ENCODE data around the gene PRDM8.
A peak's percentile ranks its signal among the peaks of the same experiment; 100 is the strongest.

PRDM8 gene

GRCh38 chr4:80184053-80184824, 13.1 kb upstream of the PRDM8 start:
- DNase-seq (ENCODE audit: low read depth) = peak; percentile 92

- no peak for DNase-seq (ENCODE audit: low read depth)
Measured at GRCh38 chr4:80184825-80185756, 12.2 kb upstream of the PRDM8 start.

GRCh38 chr4:80185787-80186548, 11.3 kb upstream of the PRDM8 start:
- no peak for DNase-seq (ENCODE audit: low read depth)

DNA sequence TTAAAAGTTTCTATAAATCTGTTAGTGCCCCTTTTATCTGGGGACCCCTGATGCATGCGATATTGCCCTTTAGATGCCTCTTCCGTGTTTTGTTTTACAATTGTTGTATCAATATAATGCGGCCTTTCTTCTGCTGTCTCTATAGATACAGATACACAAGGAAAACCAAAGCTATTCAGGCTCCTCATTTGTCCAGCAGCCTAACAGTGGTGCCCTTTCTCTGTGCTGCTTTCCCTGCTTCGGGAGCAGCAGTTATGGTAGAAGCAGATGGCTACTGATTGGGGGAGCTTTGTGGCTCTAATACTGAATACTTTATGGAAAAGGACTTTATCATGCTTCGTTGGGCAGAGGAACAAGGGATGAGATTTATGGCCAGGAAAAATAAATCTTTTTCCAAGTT, 10.6 kb upstream of the PRDM8 start:
- no peak for DNase-seq (ENCODE audit: low read depth)

- no peak for DNase-seq (ENCODE audit: low read depth)
Measured at GRCh38 chr4:80187677-80188076, 9.6 kb upstream of the PRDM8 start.

DNA sequence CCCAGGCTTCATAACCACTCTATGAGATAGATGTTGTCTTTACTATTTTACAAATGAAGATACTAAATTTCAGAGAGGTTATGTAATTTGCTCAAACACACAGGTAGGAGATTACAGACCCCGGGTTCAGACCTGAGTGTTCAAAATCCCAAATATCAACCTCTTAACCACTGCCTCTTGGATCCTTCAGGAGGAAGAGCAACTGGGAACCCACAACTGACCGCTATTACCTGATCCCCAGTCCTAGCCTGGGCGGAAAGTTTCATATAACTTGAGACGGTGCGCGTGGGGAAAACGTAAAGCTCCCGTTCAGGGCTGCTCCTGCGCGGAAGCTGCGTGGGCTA, 8.9 kb upstream of the PRDM8 start:
- DNase-seq (ENCODE audit: low read depth) = no peak

DNA sequence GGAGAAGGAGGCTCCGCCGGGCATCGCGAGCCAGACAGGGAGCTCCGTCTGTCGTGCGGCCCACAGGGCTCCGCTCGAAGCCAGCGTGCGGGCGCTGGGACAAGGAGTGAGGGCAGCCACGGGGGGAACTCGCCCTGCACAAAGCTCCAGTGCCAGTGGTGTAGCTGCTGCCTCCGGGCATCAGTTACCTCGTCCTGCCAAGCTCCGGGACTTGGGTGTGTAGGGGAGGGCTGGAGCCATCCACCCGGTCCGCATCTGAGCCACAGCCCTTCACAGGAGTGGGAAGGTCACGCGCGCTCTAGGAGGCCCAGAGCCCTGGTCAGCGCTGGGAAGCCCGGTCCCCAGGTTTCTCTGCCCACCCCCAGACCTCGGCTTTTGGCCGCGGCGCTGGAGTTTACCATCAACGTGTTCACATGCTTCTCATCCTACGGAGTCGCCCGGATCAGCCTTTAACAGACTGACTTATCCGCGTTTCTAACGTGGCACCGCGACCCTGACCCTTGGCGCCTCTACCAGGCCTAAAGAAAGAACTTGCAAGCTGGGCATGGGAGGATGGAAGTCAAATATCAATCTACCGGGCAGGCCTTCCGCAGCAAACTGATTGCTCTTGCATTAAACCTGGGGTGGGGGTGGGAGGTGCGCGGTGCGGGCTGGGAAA, 8.4 kb upstream of the PRDM8 start:
- no peak for DNase-seq (ENCODE audit: low read depth)

GRCh38 chr4:80189581-80189955, 7.7 kb upstream of the PRDM8 start:
- DNase-seq (ENCODE audit: low read depth) = no peak

- DNase-seq (ENCODE audit: low read depth) = no peak
Measured at GRCh38 chr4:80189956-80190677, 7.2 kb upstream of the PRDM8 start.

DNA sequence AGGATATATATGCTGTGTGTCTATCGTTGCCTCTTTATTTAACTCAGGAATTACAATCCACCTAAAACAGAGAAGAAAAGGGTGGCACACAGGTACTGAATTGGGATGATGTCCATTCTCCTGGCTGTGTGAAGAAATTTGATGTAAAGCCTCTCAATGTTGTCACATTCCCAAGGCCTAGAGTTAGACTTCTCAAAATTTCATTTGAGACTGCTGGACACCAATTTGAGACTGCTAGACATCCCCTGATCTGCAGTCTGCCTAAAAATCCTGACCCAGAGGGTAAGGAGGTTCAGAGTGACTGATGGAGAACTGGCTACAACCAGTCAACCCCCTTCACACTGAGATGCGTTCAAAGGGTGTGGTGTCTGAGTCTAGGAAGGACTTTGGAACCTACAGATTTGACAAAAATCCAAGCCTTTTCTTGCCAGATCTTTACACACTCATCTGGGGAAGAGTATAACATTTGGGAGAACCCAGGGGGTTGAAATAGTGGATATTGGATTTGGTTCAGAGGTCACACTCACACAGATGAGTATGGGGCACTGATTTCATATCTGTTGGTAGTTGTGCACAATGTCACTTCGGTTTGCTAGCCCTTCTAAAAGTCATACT, 4.9 kb upstream of the PRDM8 start:
- DNase-seq (ENCODE audit: low read depth) = no peak

- no peak for DNase-seq (ENCODE audit: low read depth)
Measured at GRCh38 chr4:80192937-80193336, 4.4 kb upstream of the PRDM8 start.

DNA sequence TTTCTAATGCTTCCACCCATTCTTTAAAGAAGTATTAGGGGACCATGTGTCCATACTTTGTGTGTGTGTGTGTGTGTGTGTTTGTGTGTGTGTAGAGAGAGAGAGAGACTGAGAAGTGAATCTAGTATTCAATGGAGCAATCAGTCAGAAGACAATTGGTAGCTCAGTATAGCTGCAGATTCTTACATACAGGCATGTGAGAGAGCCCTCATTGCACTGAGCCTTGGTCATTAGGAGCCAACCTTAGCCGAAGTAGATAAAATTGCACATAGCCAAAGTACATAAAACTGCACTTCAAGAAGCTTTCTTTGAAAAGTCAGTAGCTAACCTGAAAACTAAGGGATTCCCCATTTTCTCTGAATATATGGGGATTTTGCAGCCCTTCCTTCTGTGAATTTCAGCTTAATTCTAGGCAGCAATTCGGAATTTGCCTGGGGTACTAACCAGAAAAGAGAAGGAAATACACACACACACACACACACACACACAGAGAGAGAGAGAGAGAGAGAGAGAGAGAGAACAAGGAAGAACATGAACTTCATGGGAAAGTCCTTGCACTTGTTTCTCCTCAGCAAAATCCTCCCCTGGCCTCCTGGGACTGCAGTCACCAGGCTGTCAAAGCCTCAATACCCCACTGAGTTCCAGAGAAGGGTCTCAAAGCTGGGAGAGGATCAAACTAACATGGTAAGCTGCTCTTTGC, 1.7 kb upstream of the PRDM8 start:
- no peak for DNase-seq (ENCODE audit: low read depth)

GRCh38 chr4:80196259-80196921, 913 bp upstream of the PRDM8 start:
- no peak for DNase-seq (ENCODE audit: low read depth)

DNA sequence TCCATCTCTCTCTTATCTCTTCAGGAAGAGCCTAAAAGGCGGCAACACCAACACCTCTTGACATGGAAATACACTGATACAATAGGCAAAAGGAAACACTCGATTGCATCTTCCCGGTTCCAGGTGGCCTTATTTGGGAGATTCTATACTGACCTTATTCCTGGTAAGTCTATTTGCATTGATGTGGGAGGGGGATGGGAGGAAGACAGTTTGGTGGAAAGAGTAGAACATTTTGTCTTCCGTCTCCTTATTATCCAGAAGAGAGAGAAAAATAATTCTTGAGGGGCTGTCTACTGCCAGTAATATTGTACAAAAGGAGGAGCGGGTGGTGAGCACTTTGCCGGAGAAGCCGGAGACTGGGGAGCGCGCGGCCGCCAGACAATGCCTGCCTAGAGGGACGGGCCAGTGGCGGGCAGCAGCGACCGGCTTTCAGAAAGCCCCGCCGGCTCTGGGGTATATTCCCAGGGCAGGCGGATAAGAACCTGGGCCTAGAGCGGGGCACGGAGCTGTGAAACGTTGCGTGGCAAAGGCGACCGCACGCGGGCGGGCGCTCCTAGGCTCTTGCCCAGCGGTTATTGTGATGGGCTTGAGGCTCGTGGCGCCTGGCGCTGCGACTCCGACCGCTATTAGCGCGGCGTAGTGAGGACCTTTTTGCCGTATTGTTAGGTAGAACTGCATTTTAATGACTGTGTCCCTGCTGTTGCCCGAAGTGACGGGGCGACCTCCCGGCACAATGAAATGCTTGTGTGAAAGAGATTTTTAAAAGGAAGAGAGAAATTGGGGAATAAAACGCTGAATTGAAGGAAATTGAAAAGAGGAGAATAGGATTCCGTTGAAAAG, 518 bp downstream of the PRDM8 start:
- DNase-seq (ENCODE audit: low read depth) = no peak

DNA sequence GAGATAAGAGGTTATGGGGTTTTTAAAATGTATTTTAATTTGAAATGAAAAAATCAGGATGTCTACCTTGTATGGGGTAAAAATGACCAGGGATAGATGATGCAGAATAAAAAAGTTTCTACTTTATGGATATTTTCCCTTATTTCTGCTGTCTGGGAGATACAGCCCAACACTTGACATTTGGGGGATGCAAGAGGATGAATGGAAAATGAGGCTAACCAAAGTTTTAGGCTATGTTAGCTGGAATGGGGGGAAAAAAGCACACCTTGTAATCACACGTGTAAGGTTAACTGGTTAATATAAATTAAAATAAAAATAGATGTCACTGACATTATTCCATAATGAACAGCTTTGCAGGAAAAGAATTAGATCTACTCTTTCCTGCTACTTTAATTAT, 1.1 kb downstream of the PRDM8 start:
- DNase-seq (ENCODE audit: low read depth) = no peak

GRCh38 chr4:80199004-80199560, 1.8 kb downstream of the PRDM8 start:
- DNase-seq (ENCODE audit: low read depth) = no peak

GRCh38 chr4:80199947-80200346, 2.6 kb downstream of the PRDM8 start:
- no peak for DNase-seq (ENCODE audit: low read depth)

Measured in stimulated activated CD8-positive, alpha-beta memory T cell treated with anti-CD3 and anti-CD28 coated beads, Interleukin-4, amount 100 ng/mL, for 24 hours (primary cell).